Activated T-cell treated with anti-CD3 and anti-CD28 coated beads, Interleukin-2, amount 50 U/mL, for 24 hours (primary cell): ENCODE results near the gene ATP9B.

ENCODE experiments used
- DNase-seq: peaks from one replicate; pipeline ENCODE4 v3.0.0-alpha.2; 2020
- H3K27ac Mint-ChIP-seq: 2 replicates; pipeline ENCODE4 v1.8.0; 2020; ENCODE audit warnings: mild to moderate bottlenecking, mixed read lengths
- H3K27me3 Mint-ChIP-seq: 2 replicates; pipeline ENCODE4 v1.8.0; 2020; ENCODE audit warnings: mixed read lengths
- H3K36me3 Mint-ChIP-seq: 2 replicates; pipeline ENCODE4 v1.8.0; 2020; ENCODE audit warnings: low read depth, mixed read lengths
- H3K4me1 Mint-ChIP-seq: 2 replicates; pipeline ENCODE4 v1.8.0; 2020; ENCODE audit warnings: low read depth, mixed read lengths
- H3K4me3 Mint-ChIP-seq: 2 replicates; pipeline ENCODE4 v1.8.0; 2020; ENCODE audit warnings: mild to moderate bottlenecking, moderate library complexity, mixed read lengths
- H3K9me3 Mint-ChIP-seq: 2 replicates; pipeline ENCODE4 v1.8.0; 2020; ENCODE audit warnings: mixed read lengths

ATP9B gene

DNA sequence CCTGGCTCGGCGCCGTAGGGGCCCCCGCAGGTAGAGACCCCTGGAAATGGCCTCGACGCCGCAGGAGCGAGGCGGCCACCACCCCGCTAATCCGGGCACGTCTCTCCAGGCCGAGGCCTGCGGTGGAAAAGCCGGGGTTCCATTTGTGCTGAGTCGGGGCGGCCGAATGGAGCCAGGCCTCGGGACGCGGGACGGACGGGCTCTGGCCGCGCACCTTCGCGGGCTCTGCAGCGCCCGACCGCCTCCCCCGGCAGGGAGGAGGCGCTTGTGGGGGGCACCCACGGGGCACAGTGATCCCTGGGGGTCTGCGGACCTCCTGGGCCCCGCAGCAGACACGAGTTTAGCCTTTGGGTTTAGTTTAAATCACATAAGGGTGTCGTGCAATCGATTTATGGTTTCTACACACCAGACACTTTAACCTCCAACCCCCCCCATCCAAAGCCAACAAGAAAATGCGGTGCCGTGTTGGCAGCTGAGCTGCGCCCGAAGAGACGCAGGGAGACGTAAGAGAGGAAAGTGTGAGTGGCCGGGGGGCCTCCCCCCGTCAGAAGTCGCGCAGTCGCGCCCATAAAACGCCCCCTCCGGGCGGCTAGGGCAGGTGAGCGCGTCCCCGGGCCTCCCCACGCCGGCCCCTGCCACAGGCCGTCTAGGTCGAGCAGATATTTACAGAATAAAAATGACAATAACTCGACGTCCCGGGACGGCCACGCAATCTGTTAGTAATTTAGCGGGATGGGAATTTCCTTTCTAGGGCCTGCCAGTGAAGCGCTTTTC, 325.5 kb downstream of the ATP9B start:
- H3K27ac Mint-ChIP-seq = peak overlapping the region; percentile 91
- H3K36me3 Mint-ChIP-seq = peaks cover 26% of the 10 kb centered on the region
- H3K27me3 Mint-ChIP-seq = peaks cover 12% of the 10 kb centered on the region
- peak overlapping the region; percentile 76 for H3K4me3 Mint-ChIP-seq
- peak; percentile 84 for DNase-seq
- H3K9me3 Mint-ChIP-seq = no peaks in the 10 kb centered on the region
- H3K4me1 Mint-ChIP-seq = peaks cover 37% of the 10 kb centered on the region

DNA sequence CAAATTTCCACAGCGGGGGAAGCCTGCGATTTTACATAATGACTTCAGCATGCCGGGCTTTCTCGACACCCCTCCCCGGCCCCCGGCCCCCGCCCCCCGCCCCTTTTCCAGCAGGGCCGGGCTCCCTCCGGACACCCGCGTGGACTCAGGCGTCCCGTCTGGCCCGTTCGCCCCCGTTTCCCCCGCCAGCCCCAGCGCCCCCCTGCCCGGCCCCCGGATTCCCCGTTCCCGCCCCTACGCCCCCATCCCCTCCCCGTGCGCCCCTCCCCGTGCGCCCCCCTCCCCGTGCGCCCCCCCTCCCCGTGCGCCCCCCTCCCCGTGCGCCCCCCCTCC, 326.1 kb downstream of the ATP9B start:
- Mint-ChIP-seq H3K27ac (peak overlapping the region; percentile 91), H3K27me3 (peaks cover 12% of the 10 kb centered on the region), H3K9me3 (no peaks in the 10 kb centered on the region), H3K36me3 (peaks cover 26% of the 10 kb centered on the region), H3K4me3 (peak overlapping the region; percentile 76), H3K4me1 (peaks cover 37% of the 10 kb centered on the region)
- DNase-seq = no peak

DNA sequence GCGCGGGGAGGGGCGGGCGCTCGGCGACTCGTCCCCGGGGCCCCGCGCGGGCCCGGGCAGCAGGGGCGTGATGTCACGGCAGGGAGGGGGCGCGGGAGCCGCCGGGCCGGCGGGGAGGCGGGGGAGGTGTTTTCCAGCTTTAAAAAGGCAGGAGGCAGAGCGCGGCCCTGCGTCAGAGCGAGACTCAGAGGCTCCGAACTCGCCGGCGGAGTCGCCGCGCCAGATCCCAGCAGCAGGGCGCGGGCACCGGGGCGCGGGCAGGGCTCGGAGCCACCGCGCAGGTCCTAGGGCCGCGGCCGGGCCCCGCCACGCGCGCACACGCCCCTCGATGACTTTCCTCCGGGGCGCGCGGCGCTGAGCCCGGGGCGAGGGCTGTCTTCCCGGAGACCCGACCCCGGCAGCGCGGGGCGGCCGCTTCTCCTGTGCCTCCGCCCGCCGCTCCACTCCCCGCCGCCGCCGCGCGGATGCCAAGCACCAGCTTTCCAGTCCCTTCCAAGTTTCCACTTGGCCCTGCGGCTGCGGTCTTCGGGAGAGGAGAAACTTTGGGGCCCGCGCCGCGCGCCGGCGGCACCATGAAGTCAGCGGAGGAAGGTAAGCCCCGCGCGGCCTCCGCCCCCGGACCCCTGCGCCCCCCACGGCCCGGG, 326.7 kb downstream of the ATP9B start, which contains the start of gene NFATC1:
TSS of gene NFATC1 (plus strand) at position 170 of the 644 bp plus-strand sequence. CDS start at position 465, 295 bp downstream.
- Mint-ChIP-seq H3K27me3 (peaks cover 11% of the 10 kb centered on the region), H3K36me3 (peaks cover 27% of the 10 kb centered on the region), H3K4me3 (peak within 1 kb of the TSS; percentile 83), H3K9me3 (no peaks in the 10 kb centered on the region), H3K27ac (peak within 1 kb of the TSS; percentile 91), H3K4me1 (peaks cover 38% of the 10 kb centered on the region)
- DNase-seq = peak; percentile 90

DNA sequence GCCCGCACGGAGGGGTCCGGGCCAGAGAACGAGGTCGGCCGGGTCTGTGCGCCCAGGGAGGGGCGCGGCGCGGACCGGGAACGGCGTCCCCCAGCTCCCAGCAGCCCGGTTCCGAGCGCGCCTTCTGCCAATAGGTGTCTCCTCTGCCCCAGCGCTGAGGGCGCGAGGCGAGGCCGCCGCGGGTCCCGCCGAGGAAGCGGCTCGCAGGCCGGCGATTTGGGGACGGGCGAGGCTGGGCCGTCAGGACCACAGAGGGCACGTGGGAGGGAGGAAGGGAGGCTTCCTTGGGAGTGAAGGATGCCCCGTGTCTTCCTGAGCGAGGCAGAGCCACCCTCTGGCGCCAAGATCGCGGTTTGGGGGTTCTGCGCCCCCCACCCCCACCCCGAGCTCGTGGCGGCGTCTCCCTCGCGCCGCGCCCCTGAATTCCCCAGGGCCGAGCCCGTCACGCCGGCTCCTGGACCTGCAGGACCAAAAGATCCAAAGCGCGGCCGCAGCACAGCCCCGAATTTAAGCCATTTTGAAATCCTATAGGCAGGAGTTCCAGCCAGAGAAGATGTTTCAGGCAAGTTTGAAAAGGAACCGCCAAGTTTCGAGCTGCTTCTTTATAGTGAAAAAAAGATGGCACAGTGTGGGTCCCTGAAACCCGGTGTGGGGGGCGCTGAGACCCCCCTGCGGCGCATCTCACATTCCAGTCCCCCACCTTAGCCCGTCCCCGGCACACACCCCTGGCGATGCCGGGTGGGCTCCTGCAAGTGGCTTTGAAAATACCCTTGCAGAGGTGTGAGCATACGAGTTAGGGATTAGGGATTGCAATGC, 327.4 kb downstream of the ATP9B start:
- DNase-seq = peak; percentile 71
- Mint-ChIP-seq H3K27ac (peak overlapping the region; percentile 67), H3K4me1 (peaks cover 45% of the 10 kb centered on the region)

DNA sequence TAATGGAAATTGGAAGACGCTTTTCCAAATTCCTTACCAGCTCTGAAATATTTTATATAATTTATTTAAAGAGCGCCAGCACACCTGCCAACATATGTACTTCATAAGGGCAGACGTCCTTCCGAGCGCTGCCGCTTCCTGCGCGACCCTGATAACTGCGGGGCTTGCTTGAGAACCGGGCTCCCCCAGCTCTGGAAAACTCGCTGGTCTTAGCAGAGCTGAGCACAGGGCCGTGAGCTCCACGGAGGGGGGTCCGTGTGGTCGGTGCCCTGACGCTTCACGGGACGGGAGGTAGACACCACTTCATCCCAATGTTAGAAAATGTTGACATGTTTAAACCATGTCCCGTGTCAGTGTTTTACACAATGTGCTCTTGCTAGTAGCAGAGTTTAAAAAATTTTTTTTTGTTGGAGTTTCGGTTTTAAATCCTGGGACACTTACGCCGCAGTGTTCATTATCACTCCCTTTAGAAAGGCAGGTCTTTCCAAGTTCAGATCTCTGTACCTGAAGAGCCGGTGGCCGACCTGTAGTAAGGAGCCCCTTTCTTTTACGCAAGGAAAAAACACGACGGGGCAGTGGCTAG, 328.1 kb downstream of the ATP9B start:
- H3K36me3 Mint-ChIP-seq = peaks cover 41% of the 10 kb centered on the region
- H3K9me3 Mint-ChIP-seq = no peaks in the 10 kb centered on the region
- peaks cover 2% of the 10 kb centered on the region for H3K27me3 Mint-ChIP-seq
- peaks cover 50% of the 10 kb centered on the region for H3K4me1 Mint-ChIP-seq
- DNase-seq = no peak
- H3K27ac Mint-ChIP-seq = peak overlapping the region; percentile 93
- H3K4me3 Mint-ChIP-seq = peak overlapping the region; percentile 81

More for the DNA sequence above, 327.4 kb downstream of the ATP9B start:
- H3K36me3 Mint-ChIP-seq = peaks cover 34% of the 10 kb centered on the region
- peaks cover 7% of the 10 kb centered on the region for H3K27me3 Mint-ChIP-seq
- H3K4me3 Mint-ChIP-seq = peak overlapping the region; percentile 81
- H3K9me3 Mint-ChIP-seq = no peaks in the 10 kb centered on the region

DNA sequence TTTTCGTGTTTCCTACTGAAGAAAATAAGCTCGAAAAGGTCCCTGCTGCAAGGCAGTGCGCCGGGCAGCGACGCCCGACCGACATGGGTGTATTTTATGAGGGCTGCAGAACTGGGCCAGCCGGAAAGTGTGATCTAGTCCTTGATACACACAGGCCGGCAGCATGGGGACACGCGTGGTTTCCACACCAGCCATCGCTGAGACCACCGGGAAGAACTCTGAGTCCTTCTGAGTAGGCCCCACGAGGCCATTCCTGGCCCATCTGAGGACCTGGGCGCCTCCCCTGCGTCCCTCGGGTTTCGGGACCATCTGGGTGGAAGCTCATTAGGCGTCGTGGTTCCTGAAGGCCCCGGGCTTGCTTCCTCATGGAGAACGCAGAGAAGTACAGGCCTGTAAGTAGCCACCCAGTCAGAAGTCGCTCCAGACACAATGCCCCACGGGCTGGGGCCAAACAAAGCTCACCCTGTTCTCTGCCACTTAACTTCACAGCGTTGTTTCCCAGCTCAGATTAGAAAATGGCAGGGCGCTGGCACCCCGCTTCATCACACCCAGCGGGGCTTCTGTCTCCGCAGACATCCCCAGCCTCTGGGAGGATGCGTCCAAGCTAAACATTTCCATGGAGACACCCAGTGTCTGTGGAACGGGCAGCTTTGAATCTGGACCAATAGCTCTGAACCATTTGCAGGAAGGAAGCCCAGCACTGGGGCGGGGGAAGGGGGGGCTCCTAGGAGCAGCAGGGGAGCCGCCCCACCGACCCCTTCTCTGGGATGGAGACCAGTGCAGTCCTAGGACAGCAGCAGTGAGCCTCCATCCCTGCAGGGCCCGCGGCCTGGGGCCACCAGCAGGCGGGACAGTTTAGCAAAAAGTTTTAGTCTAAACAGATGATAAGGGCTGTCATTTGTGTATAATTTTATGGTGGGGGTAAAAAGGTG, 328.9 kb downstream of the ATP9B start:
- Mint-ChIP-seq H3K9me3 (no peaks in the 10 kb centered on the region), H3K4me1 (peaks cover 51% of the 10 kb centered on the region), H3K4me3 (peak overlapping the region; percentile 81), H3K27me3 (no peaks in the 10 kb centered on the region), H3K27ac (peak overlapping the region; percentile 93), H3K36me3 (peaks cover 49% of the 10 kb centered on the region)
- DNase-seq = no peak

DNA sequence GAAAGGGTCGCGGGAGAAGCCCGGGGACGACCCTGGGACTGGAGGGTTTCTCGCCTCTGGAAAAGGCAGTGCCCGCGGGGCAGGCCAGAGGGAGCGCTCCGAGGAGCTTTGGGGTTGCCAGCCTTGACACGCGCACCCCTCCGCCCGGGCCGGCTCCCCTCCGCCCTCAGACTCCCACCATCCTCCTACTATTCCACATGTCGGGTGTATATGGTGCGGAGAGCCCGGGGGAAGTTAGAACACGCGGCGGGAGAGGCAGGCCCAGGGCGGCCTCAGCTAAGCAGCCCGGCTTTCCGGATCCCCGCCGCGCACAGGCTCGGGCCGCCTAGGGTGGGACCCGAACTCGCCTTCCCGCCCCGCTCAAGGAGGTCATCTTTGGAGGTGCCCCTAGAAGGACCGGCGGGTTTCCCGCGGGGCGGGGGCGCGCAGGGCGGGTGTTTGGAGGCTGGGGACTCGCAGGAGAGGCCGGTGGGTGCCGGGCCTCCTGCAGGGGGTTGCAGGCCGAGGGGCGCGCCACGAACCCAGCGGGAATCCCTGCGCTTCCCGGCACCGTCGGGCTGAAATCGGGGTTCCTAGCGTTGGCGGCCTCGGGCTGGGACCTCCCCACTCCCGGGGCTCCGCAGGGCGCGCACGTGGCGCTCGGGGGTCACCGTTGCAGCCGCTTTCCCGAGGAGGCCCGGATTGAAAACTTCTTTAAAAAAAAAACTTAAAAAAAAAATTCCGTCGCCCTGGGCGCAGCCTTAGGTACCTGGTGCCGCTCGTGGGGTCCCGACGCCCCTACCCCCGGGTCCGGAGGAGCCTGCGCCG, 330.3 kb downstream of the ATP9B start:
- Mint-ChIP-seq H3K27me3 (no peaks in the 10 kb centered on the region), H3K36me3 (peaks cover 63% of the 10 kb centered on the region), H3K4me3 (peak overlapping the region; percentile 81), H3K9me3 (no peaks in the 10 kb centered on the region), H3K27ac (peak overlapping the region; percentile 93), H3K4me1 (peaks cover 59% of the 10 kb centered on the region)
- peak; percentile 71 for DNase-seq

DNA sequence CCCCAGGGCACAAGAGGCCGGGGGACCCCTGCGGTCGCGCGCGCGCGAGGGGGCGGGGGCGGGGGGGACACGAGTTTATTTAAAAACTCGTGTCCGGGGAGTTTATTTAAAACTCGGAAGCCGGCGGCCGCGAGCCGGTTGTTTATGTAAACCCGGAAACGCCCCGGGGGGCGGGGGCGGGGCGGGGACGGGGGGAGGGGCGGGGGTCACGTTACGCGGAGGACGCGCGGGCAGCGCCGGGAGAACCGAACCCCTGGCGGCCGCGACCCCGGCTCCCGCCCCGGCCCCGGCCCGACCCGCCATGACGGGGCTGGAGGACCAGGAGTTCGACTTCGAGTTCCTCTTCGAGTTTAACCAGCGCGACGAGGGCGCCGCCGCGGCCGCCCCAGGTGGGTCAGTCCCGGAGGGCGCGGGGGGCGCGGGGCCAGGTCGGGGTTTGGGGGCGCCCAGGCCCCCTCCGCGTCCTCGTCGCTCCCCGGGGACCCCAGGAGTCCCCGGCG, 330.9 kb downstream of the ATP9B start:
- H3K9me3 Mint-ChIP-seq = no peaks in the 10 kb centered on the region
- H3K4me3 Mint-ChIP-seq = peak overlapping the region; percentile 81
- no peaks in the 10 kb centered on the region for H3K27me3 Mint-ChIP-seq
- H3K4me1 Mint-ChIP-seq = peaks cover 61% of the 10 kb centered on the region
- peaks cover 68% of the 10 kb centered on the region for H3K36me3 Mint-ChIP-seq
- H3K27ac Mint-ChIP-seq = no peak overlapping the region
- DNase-seq = peak; percentile 76

DNA sequence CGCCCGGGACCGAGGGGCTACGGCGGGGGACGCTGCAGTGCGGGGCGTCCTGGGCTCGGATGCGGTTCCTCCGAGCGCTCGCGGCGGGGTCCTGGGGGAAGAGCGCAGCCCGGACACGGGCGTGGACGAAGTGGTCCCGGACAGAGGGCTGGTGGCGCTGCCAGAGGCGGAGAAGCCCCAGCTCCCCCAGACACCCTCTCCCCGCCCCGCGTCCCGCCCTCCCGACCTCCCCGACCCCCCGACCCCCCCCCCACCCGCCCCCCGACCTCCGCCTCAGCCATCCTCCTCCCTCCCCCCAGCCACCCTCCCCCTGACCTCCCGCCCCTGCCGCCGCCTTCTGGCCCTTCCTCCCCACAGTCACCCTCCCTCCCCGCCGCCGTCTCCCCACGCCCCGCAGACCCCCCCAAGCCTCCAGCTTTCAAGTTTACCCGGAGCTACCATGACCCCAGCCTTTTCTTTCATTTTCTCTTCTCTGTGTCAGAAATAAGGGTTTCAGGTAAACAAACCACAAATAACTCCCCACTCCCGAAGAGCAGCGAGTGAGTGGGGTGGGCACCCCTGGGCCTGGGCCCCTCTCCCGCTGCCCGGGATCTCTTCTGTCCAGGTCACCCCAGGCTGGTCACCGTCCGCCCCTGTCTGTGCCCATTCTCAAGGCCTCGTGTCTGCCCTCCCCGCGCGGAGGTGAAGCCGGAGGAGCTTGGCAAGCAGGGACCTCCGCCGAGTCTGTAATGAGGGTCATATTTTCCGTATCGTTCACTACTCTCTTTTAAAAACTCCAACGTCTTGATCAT, 331.6 kb downstream of the ATP9B start:
- H3K36me3 Mint-ChIP-seq = peaks cover 70% of the 10 kb centered on the region
- peak overlapping the region; percentile 95 for H3K27ac Mint-ChIP-seq
- H3K4me3 Mint-ChIP-seq = peak overlapping the region; percentile 85
- DNase-seq = peak; percentile 75
- no peaks in the 10 kb centered on the region for H3K9me3 Mint-ChIP-seq
- H3K27me3 Mint-ChIP-seq = no peaks in the 10 kb centered on the region
- H3K4me1 Mint-ChIP-seq = peaks cover 68% of the 10 kb centered on the region

DNA sequence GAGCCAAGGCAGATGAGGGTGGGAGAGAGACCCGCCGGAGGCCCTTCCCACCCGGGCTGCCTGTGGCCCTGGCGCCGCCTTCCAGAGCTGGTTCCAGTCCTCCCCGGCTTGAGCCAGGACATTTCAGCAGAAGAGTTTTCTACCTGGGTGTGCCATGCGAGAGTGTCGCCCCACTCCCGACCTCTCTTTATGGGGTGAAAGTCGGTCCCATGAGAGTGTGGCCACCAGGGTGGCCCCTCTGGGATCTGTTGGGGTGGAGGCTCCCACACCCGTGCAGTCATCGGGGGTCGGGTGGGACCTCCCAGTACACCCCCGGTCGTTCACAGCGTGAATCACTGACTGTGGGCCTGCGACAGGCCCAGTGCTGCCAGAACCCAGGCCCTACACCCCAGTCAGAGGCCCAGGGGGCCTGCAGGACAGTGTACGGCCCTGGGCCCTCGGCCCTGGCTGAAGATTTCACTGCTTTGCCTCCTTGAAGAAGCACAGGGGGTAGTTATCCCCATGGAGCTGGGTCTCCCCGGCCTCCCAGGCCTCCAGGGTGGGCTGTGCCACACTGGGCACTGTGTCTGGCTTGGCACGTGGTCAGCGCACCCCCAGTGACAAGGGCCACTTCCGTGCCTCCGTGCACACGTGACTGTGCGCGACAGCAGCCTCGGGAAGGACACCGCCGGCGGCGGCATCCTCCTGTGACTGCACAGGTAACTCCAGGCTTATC, 332.5 kb downstream of the ATP9B start:
- peak overlapping the region; percentile 85 for H3K4me3 Mint-ChIP-seq
- no peaks in the 10 kb centered on the region for H3K9me3 Mint-ChIP-seq
- H3K4me1 Mint-ChIP-seq = peaks cover 77% of the 10 kb centered on the region
- H3K27ac Mint-ChIP-seq = peak overlapping the region; percentile 95
- peaks cover 76% of the 10 kb centered on the region for H3K36me3 Mint-ChIP-seq
- H3K27me3 Mint-ChIP-seq = no peaks in the 10 kb centered on the region
- peak; percentile 61 for DNase-seq

DNA sequence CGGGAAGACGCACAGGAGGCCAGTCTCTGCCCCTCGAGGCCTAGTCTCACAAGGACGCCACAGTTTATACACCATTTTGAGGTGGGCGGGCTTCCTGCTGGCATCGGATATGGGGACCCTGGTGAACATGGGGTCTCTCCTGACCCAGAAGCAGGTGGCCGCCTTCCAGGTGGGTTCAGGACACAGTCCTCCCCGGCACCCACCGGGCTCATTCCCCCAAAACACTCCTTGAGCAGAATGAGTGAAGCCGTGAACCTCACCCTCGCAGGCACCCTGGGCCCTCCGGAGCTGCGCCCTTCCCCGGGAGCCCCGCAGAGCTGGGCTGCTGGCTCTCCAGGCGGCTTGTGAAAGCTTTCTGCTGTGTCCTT, 333.0 kb downstream of the ATP9B start:
- peak overlapping the region; percentile 95 for H3K27ac Mint-ChIP-seq
- no peak for DNase-seq
- peaks cover 80% of the 10 kb centered on the region for H3K4me1 Mint-ChIP-seq
- no peaks in the 10 kb centered on the region for H3K27me3 Mint-ChIP-seq
- H3K36me3 Mint-ChIP-seq = peaks cover 74% of the 10 kb centered on the region
- H3K4me3 Mint-ChIP-seq = peak overlapping the region; percentile 85
- H3K9me3 Mint-ChIP-seq = no peaks in the 10 kb centered on the region
